Midbrain (tissue), 1 donor: ENCODE data around the gene MGAT2.
"Not testable (repeated sequence)": the region's sequence is repeated elsewhere in the genome, so short reads cannot be mapped to it uniquely, and the experiment has no call there.

Source experiments
- DNase-seq: peaks from one replicate; lab custom pipeline; 2025; lab: John Stamatoyannopoulos, UW

MGAT2 gene

DNA sequence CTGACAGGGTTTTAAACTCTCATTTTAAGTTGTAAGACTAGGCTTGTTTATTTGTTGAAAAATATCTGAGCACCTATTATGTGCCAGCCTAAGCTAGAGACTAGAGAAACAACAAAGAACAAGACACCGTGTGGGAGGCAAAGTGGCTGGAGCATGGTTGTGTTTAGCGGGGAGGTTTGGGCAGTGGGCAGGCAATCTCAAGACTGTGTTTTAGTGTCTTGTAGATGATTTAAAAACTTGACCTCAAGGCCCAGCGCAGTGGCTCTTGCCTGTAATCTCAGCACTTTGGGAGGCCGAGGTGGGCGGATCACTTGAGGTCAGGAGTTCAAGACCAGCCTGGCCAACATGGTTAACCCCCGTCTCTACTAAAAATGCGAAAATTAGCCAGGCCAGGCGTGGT lies 7.9 kb upstream of the MGAT2 start:
- no peak for DNase-seq

DNA sequence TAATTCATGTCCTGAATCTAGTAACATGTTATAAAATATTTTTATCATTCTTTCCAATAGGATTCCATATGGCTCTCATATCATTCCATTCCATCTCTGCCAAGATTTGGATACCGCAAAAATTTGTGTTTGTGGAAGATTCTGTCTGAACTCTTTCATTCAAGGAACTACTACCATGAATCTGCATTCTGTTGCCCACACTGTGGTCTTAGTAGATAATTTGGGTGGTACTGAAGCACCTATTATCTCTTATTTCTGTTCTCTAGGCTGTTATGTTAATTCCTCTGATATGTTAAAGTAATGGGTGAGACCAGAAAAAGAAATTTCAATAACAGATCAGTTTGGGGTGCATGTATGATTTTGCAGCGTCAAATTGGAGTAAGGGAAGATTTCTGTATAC lies 6.4 kb upstream of the MGAT2 start:
- no peak for DNase-seq

DNA sequence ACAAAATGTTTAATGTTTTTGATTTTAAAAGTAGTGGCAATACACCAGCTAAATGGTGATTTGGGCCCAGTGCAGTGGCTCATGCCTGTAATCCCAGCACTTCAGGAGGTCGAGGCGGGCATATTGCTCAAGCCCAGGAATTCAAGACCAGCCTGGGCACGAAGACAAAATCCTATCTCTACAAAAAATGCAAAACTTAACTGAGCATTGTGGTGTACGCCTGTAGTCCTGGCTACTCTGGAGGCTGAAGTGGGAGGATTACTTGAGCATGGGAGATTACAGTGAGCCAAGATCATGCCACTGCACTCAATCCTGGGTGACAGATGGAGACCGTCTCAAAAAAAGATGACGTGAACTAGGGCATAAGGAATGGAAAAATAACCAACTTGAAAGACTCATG lies 4.8 kb upstream of the MGAT2 start:
- no peak for DNase-seq

DNA sequence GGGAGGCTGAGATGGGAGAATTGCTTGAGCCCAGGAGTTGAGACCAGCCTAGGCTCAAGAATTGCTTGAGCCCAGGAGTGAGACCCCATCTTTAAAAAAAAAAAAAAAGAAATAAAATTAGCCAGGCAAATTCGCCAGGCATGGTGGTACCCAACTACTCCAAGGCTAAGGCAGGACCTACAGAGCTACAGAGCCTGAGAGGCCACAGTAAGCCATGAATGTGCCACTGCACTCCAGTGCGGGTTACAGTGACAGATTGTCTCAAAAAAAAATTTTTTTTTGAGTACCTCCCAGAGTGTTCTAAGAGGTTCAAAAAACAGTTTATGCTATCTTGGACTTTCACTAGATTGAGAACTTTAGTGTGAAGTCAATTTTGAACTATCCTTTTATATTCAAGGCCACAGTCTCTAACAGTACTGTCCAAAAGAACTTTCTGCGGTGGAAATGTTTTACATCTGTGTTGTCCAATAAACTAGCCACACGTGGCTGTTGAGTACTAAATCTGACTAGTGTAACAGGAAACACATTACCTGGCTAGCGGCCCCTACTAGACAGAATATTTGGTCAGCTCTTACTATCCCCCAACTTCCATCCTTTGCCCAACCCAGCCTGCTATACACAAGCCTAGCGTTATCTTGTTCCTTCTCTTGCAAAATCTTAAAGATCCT lies 2.6 kb upstream of the MGAT2 start:
- DNase-seq = no peak

GRCh38 chr14:49619273-49619672 lies 1.3 kb upstream of the MGAT2 start:
- not testable (repeated sequence) for DNase-seq

DNA sequence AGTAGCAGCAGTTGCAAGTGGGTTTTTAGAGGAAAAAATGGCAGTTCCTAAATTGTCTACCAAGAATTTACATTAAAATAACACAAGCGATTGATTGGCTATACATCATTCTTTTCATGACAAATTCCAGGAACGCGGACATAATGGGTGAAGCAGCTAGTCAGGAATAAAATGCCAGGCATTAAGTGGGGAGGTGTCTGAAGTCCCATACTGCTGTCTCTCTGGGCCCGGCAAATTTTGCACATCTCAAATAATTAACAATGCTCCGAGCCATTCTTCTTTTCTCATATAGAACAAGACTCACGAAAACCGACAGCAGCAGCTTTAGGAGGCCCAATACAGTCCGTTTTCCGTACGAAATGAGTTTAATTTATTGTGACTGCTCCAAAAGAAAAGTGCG lies 869 bp upstream of the MGAT2 start:
- no peak for DNase-seq

DNA sequence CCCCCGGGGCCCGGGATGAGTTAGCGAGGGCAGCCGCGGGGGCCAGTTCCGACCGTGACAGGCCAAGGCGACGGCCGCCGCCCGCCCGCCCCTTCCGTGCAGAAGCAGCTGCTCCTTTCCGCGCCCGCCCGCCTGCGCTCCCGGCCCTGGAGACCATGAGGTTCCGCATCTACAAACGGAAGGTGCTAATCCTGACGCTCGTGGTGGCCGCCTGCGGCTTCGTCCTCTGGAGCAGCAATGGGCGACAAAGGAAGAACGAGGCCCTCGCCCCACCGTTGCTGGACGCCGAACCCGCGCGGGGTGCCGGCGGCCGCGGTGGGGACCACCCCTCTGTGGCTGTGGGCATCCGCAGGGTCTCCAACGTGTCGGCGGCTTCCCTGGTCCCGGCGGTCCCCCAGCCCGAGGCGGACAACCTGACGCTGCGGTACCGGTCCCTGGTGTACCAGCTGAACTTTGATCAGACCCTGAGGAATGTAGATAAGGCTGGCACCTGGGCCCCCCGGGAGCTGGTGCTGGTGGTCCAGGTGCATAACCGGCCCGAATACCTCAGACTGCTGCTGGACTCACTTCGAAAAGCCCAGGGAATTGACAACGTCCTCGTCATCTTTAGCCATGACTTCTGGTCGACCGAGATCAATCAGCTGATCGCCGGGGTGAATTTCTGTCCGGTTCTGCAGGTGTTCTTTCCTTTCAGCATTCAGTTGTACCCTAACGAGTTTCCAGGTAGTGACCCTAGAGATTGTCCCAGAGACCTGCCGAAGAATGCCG lies 699 bp downstream of the MGAT2 start:
- DNase-seq = peak; percentile 57

DNA sequence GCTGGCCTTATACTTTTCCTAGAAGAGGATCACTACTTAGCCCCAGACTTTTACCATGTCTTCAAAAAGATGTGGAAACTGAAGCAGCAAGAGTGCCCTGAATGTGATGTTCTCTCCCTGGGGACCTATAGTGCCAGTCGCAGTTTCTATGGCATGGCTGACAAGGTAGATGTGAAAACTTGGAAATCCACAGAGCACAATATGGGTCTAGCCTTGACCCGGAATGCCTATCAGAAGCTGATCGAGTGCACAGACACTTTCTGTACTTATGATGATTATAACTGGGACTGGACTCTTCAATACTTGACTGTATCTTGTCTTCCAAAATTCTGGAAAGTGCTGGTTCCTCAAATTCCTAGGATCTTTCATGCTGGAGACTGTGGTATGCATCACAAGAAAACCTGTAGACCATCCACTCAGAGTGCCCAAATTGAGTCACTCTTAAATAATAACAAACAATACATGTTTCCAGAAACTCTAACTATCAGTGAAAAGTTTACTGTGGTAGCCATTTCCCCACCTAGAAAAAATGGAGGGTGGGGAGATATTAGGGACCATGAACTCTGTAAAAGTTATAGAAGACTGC lies 1.5 kb downstream of the MGAT2 start:
- DNase-seq = no peak

GRCh38 chr14:49623387-49623786 lies 2.8 kb downstream of the MGAT2 start:
- DNase-seq = no peak

- no peak for DNase-seq
Observed at GRCh38 chr14:49623941-49624839, 3.6 kb downstream of the MGAT2 start.

DNA sequence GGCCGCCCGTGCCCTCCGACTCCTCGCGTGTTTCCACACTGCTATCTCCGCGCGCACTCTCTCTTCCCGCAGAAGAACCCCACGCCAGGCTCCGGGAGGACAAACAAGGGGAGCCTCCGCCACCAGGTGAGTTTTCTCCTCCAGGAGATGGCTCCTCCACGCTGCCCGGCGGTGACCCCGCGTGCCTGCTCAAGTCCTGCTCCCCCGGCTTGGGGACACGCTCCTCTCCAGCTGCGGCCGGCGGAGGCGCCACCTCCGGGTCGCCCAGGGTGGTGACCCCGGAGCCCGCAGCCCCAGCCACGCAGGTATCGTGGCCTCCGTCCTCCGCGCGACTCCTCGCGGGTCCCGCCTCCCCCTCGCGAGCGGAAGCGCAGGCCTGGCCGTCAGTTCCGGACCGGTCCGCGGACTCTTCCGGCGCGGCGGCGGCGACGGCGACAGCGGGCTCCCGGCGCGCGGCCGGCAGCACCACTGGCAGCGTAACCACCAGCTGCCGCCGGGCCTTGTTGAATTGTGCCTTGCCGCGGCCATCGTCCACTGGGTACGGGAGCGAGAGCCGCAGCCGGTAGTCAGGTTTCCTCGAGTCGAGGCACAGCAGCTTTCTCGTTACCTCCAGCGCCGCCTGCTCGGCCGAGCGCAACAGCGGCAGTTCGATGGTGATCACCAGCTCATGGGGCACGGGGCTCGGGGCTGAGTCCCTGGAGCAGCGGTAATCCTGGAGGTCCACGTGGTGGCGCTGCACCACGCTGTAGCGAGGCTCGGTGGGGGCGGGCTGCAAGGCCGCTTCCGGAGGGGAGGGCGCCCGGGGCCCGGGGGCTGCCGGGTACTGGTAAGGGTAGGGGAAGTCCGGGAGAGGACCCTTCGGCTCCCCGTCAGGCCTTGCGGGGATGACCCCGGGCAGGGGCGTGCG lies 13.3 kb downstream of the MGAT2 start:
- DNase-seq = peak; percentile 94

DNA sequence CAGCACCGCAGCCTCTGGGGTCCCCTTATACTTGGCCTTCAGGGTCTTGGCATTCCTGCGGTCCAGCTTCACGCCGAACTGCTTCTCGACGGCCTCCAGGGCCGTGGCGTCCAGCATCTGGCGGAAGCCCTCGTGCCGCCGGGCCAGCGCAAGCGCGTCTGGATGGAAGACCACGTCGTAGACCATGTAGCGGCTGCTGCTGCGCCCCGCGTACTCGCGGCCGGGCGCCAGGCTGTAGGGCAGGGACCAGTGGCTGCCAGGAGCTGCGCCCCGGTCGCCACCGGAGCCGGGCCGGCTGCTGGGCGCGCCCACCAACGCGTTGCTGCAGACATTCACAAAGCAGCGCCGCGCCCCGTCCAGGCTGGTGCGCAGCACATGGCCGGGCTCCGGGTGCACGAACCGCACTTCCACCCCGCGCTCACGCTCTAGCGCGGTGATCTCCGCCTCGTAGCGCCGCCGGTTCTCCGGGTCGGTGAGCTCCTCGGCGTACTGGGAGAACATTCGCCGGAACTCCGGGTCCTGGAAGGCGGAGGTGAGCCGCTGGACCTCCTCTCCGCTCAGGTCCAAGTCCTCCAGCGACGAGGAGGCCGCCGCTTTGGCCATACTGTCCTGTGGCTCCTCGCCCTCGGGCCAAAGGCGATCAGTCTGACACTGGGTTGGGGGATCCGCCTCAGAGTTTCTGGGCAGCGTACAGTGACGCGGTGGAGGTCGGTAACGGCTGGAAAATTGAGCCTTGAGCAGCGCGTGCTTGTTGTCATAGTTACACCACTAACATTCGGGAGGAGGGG lies 14.1 kb downstream of the MGAT2 start, which contains the start of gene DNAAF2:
Gene DNAAF2, minus strand, starts transcription at position 698 of the 788 bp plus-strand sequence. Its CDS starts 95 bp downstream, at position 603.
- peak; percentile 67 for DNase-seq

GRCh38 chr14:49636866-49637265 lies 16.3 kb downstream of the MGAT2 start:
- no peak for DNase-seq

GRCh38 chr14:49637534-49638078 lies 17.0 kb downstream of the MGAT2 start:
- DNase-seq = no peak

GRCh38 chr14:49640540-49641417 lies 20.2 kb downstream of the MGAT2 start:
- no peak for DNase-seq

DNA sequence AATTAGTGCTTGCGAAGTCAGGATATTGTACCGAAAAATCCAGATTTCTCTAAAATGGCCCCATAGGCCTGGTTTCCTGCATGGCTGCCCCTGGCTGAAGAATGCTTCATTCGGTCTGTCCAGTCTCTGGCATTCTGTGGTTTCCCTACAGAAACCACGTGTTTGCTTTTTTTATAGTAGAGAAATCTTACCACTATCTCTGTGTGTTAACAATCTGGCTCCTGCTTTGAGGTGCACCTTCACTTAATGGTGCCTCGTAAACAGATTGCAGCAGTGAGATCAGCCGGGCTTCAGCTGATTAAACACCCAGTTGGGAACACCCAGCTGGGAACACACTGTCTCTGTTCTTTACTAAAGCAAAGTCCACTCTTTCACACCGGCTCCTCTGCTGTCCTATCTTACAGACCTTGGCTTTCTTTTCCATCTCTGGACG lies 21.1 kb downstream of the MGAT2 start:
- DNase-seq = no peak

GRCh38 chr14:49642163-49642562 lies 21.6 kb downstream of the MGAT2 start:
- DNase-seq = no peak

DNA sequence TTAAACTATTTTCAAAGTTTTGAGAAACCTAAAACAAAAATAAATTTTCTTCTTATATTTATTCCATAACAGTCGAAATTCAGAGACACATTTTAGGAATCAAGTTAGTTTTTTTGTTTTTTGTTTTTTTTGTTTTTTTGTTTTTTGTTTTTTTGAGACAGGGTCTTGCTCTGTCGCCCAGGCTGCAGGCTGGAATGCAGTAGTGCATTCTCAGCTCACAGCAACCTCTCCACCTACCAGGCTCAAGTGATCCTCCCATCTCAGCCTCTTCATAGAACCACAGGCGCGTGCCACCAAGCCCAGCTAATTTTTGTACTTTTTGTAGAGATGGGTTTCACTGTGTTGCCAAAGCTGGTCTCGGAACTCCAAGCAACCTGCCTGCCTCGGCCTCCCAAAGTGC lies 32.9 kb downstream of the MGAT2 start:
- DNase-seq = no peak

- no peak for DNase-seq
Observed at GRCh38 chr14:49654511-49654910, 33.9 kb downstream of the MGAT2 start.
